Measurements from ENCODE around the gene ZNF747. TPM values are rescaled to one million over a fixed set of nuclear protein-coding genes. Genes with fewer than 3 reads are reported as not detected.

The ZNF747 gene
- total and polyA plus RNA-seq, 10 of the 15 experiments (the other 5 are each of a cell fraction or from before 2014, with no cell fraction given): 1.0 to 13.0 (median 7.2) TPM

DNA sequence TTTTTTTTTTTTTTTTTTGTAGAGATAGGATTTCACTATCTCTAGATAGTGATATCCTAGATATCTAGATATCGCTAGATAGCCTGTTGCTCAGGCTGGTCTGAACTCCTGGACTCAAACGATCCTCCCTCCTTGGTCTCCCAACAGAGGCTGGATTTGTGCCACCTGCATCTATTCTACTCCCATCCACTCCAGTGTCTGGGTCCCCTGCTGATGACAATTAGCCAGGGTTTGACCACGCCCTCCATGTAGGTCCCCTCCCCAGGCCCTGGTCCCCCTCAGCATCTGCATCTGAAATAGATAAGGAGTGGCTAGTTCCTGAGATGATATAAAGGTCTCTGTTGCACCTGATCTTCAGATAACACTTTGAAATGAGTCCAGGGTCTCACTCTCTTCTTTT lies 34.6 kb upstream of the ZNF747 start (continued):
- TF ChIP-seq CHD2 (IDR thresholded peaks at IDR 0.05; ENCODE audit: borderline replicate concordance, low read depth, low read length) (no peak), NR2F1 (conservative IDR thresholded peaks at IDR 0.05) (no peak), CEBPB (IDR thresholded peaks at IDR 0.05; ENCODE audit: borderline replicate concordance in 1 of 2, low read depth in 2 of 2, low read length in 2 of 2) (no peak), RAD21 (IDR thresholded peaks at IDR 0.05; ENCODE audit: insufficient read depth, low read depth, low read length) (no peak), ZNF217 (IDR thresholded peaks at IDR 0.05) (no peak), NFYB (IDR thresholded peaks at IDR 0.05; ENCODE audit: insufficient read depth, low read depth, low read length) (no peak), BMI1 (IDR thresholded peaks at IDR 0.05; ENCODE audit: borderline replicate concordance) (no peak)

DNA sequence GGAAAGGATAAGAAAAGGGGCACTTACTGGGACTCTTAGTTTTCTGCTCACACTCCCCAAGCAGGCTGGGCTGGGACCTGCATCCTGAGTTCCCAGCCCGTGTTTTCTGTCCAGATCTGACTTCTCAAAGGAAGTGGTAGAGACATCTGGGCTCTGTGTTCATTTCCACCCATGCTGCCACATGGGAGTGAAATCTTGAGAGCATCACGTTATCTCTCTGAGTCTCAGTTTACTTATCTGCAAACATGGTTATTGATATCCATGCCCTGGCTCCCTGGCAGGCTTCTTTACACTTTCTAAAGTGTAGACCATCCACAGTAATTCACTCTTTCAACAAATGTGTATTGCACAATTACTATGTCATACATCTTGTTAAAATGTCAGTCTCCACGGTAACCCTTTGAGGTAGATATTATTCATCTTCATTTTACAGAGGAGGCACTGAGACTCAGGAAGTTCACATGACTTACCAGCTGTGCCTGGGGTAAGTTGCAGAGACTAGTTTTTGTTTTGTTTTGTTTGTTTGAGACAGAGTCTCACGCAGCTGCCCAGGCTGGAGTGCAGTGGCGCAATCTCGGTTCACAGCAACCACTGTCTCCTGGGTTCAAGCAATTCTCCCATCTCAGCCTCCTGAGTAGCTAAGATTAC lies 33.5 kb upstream of the ZNF747 start:
- Histone ChIP-seq H3K27ac (ENCODE audit: control insufficient read depth, insufficient read depth) (peak overlapping the region; percentile 78), H2AFZ (ENCODE audit: control insufficient read depth, low read depth, low read length) (peak overlapping the region; percentile 74), H3K27me3 (replicated peaks in 1 of 2; ENCODE audit: control insufficient read depth in 2 of 2, insufficient read depth in 2 of 2, low read length in 1 of 2) (no peaks in the 10 kb centered on the region), H3K36me3 (ENCODE audit: control insufficient read depth in 2 of 2, insufficient read depth in 2 of 2, low read length in 1 of 2) (no peaks in the 10 kb centered on the region; a peak in 2 of 4 replicates), H3K4me1 (ENCODE audit: control insufficient read depth, insufficient read depth, low read length) (peaks cover 27% of the 10 kb centered on the region), H3K9me3 (replicated peaks; ENCODE audit: control insufficient read depth, insufficient read depth, low read length) (no peaks in the 10 kb centered on the region), H4K20me1 (ENCODE audit: control insufficient read depth, insufficient read depth) (no peaks in the 10 kb centered on the region), H3K79me2 (ENCODE audit: control insufficient read depth, insufficient read depth, low read length) (peaks cover 11% of the 10 kb centered on the region), H3K4me3 (no peak overlapping the region), H3K9ac (ENCODE audit: control insufficient read depth, insufficient read depth, low read length) (peak overlapping the region; percentile 35), H3K4me2 (ENCODE audit: control insufficient read depth, insufficient read depth) (peak overlapping the region; percentile 89)
- ChIA-PET CTCF (interaction anchor here (0.5 to 2.6 kb wide), 6 partner anchors 10 to 138 kb away, joined by 3 to 19 read pairs (median 4); partner anchors contain the start of genes DCTPP1 and ZNF764), POLR2A (interaction anchor here (0.6 to 1.7 kb wide), 10 partner anchors 10 to 146 kb away, joined by 3 to 10 read pairs (median 4); partner anchors contain the start of genes PRR14 and ZNF764), SMC1A (ENCODE audit: uncharacterized antibody, unreplicated experiment) (interaction anchor here (0.7 to 1.9 kb wide), 7 partner anchors 10 to 138 kb away, joined by 3 to 12 read pairs (median 3); partner anchors contain the start of genes DCTPP1 and ZNF764), RAD21 (ENCODE audit: unreplicated experiment) (interaction anchor here (0.6 to 4.4 kb wide), 8 partner anchors 10 to 160 kb away, joined by 3 to 22 read pairs (median 3); partner anchors contain the start of genes DCTPP1, ZNF747 and ZNF764)
- intact Hi-C loops (cut with micrococcal nuclease; ENCODE audit: unreplicated experiment): no loop called here
- peak; percentile 66 for DNase-seq (ENCODE audit: low read depth, low spot score)
- BruUV-seq (replicated peaks): no TSS peak
- WGBS (ENCODE audit: insufficient coverage, insufficient replicate concordance, low lambda C conversion rate, missing lambda C conversion rate): under 1% methylated on average over 6 of the region's 6 CpGs
- in situ Hi-C loops (cut with MboI): no loop called here
- FAIRE-seq: peak; percentile 97
- ATAC-seq: peak; percentile 54
- TF ChIP-seq TCF12 (IDR thresholded peaks at IDR 0.05; ENCODE audit: low read depth, low read length) (peak; percentile 60; the same call in 1 of the 2 replicates), MXI1 (IDR thresholded peaks at IDR 0.05; ENCODE audit: low read depth, low read length) (no peak), NFYA (IDR thresholded peaks at IDR 0.05; ENCODE audit: borderline replicate concordance, low read depth, low read length) (no peak), BMI1 (IDR thresholded peaks at IDR 0.05; ENCODE audit: borderline replicate concordance) (peak; percentile 24; the same call in 1 of the 2 replicates), ZBED1 (IDR thresholded peaks at IDR 0.05; ENCODE audit: borderline replicate concordance) (no peak), RELA (IDR thresholded peaks at IDR 0.05; ENCODE audit: borderline replicate concordance, partially characterized antibody) (no peak), GATAD2B (conservative IDR thresholded peaks at IDR 0.05; ENCODE audit: low read depth) (no peak), SMAD5 (IDR thresholded peaks at IDR 0.05; ENCODE audit: low read depth) (no peak; the same call in 1 of the 2 replicates), YY1 (IDR thresholded peaks at IDR 0.05; ENCODE audit: low read depth, low read length) (no peak), HDAC2 (IDR thresholded peaks at IDR 0.05) (no peak)
- TF ChIP-seq, protein P1, sequence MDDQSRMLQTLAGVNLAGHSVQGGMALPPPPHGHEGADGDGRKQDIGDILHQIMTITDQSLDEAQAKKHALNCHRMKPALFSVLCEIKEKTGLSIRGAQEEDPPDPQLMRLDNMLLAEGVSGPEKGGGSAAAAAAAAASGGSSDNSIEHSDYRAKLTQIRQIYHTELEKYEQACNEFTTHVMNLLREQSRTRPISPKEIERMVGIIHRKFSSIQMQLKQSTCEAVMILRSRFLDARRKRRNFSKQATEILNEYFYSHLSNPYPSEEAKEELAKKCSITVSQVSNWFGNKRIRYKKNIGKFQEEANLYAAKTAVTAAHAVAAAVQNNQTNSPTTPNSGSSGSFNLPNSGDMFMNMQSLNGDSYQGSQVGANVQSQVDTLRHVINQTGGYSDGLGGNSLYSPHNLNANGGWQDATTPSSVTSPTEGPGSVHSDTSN (IDR thresholded peaks at IDR 0.05; ENCODE audit: insufficient replicate concordance, low read depth, low read length): no peak
- TF ChIP-seq, protein P2, sequence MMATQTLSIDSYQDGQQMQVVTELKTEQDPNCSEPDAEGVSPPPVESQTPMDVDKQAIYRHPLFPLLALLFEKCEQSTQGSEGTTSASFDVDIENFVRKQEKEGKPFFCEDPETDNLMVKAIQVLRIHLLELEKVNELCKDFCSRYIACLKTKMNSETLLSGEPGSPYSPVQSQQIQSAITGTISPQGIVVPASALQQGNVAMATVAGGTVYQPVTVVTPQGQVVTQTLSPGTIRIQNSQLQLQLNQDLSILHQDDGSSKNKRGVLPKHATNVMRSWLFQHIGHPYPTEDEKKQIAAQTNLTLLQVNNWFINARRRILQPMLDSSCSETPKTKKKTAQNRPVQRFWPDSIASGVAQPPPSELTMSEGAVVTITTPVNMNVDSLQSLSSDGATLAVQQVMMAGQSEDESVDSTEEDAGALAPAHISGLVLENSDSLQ (IDR thresholded peaks at IDR 0.05): peak; percentile 88
- TF ChIP-seq, protein P3, sequence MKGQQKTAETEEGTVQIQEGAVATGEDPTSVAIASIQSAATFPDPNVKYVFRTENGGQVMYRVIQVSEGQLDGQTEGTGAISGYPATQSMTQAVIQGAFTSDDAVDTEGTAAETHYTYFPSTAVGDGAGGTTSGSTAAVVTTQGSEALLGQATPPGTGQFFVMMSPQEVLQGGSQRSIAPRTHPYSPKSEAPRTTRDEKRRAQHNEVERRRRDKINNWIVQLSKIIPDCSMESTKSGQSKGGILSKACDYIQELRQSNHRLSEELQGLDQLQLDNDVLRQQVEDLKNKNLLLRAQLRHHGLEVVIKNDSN (IDR thresholded peaks at IDR 0.05; ENCODE audit: borderline replicate concordance, extremely low read length, insufficient read depth, low read depth, low read length): no peak
